H9 (cell line): ENCODE measurements around the gene ENDOU. TPM values are rescaled to one million over a fixed set of nuclear protein-coding genes. Genes with fewer than 3 reads are reported as not detected.

ENCODE experiments used
- DNase-seq: peaks from one replicate; pipeline ENCODE4 v3.0.0-alpha.2; 2017
- H2AFZ ChIP-seq: one replicate; pipeline ENCODE4 v1.6.1; 2013; ENCODE audit warnings: mild to moderate bottlenecking, low read length, control low read depth, moderate library complexity
- H2AK5ac ChIP-seq: 2 replicates; pipeline ENCODE4 v1.6.1; 2013; ENCODE audit warnings: low read length, control low read depth, mixed read lengths; ENCODE audit not compliant: insufficient read length
- H2BK120ac ChIP-seq: one replicate; pipeline ENCODE4 v1.6.1; 2013; ENCODE audit warnings: low read depth, mild to moderate bottlenecking, low read length, control low read depth, inconsistent platforms; ENCODE audit not compliant: poor library complexity, severe bottlenecking
- H2BK12ac ChIP-seq: 2 replicates; pipeline ENCODE4 v1.6.1; 2013; ENCODE audit warnings: low read length, control low read depth, mixed read lengths, low read depth; ENCODE audit not compliant: insufficient read length
- H2BK15ac ChIP-seq: 2 replicates; pipeline ENCODE4 v1.6.1; 2013; ENCODE audit warnings: low read depth, low read length, control low read depth
- H2BK20ac ChIP-seq: one replicate; pipeline ENCODE4 v1.6.1; 2013; ENCODE audit warnings: low read depth, mild to moderate bottlenecking, low read length, control low read depth, inconsistent platforms; ENCODE audit not compliant: poor library complexity, severe bottlenecking
- H2BK5ac ChIP-seq: 2 replicates; pipeline ENCODE4 v1.6.1; 2013; ENCODE audit warnings: low read length, control low read depth, mixed read lengths; ENCODE audit not compliant: insufficient read length
- H3K14ac ChIP-seq: 2 replicates; pipeline ENCODE4 v1.6.1; 2013; ENCODE audit warnings: low read length, control low read depth; ENCODE audit not compliant: insufficient read depth
- H3K18ac ChIP-seq: 2 replicates; pipeline ENCODE4 v1.6.1; 2013; ENCODE audit warnings: low read depth, mild to moderate bottlenecking, mixed read lengths, low read length, control low read depth; ENCODE audit not compliant: insufficient read length
- H3K23ac ChIP-seq: 2 replicates; pipeline ENCODE4 v1.6.1; 2013; ENCODE audit warnings: low read length, control low read depth, mixed read lengths, low read depth; ENCODE audit not compliant: insufficient read length
- H3K23me2 ChIP-seq: 2 replicates; pipeline ENCODE4 v1.6.1; 2013; ENCODE audit warnings: low read depth, mild to moderate bottlenecking, mixed read lengths, low read length, control low read depth; ENCODE audit not compliant: insufficient read length, poor library complexity, severe bottlenecking
- H3K27ac ChIP-seq: 2 replicates; pipeline ENCODE4 v1.5.1; 2013; ENCODE audit warnings: low read length, control low read depth, mixed read lengths, low read depth; ENCODE audit not compliant: insufficient read length
- H3K27me3 ChIP-seq: 2 replicates; pipeline ENCODE4 v1.6.1; 2013; ENCODE audit warnings: low read length, control low read depth, inconsistent platforms; ENCODE audit not compliant: insufficient read depth
- H3K4ac ChIP-seq: 2 replicates; pipeline ENCODE4 v1.6.1; 2013; ENCODE audit warnings: low read depth, mild to moderate bottlenecking, control low read depth, inconsistent platforms, low read length, moderate library complexity
- H3K4me1 ChIP-seq: 2 replicates; pipeline ENCODE4 v1.6.1; 2013; ENCODE audit warnings: low read length, control low read depth, inconsistent platforms; ENCODE audit not compliant: insufficient read depth
- H3K4me2 ChIP-seq: 2 replicates; pipeline ENCODE4 v1.6.1; 2013; ENCODE audit warnings: low read length, control low read depth, mixed read lengths; ENCODE audit not compliant: insufficient read length, insufficient read depth
- H3K56ac ChIP-seq: 2 replicates; pipeline ENCODE4 v1.6.1; 2013; ENCODE audit warnings: low read depth, mild to moderate bottlenecking, mixed read lengths, low read length, control low read depth; ENCODE audit not compliant: insufficient read length
- H3K79me1 ChIP-seq: 2 replicates; pipeline ENCODE4 v1.6.1; 2013; ENCODE audit warnings: low read depth, mild to moderate bottlenecking, moderate library complexity, low read length, control low read depth, inconsistent platforms; ENCODE audit not compliant: insufficient read depth, poor library complexity, severe bottlenecking
- H3K79me2 ChIP-seq: 2 replicates; pipeline ENCODE4 v1.6.1; 2013; ENCODE audit warnings: low read length, control low read depth, inconsistent platforms; ENCODE audit not compliant: insufficient read depth
- H3K9ac ChIP-seq: 2 replicates; pipeline ENCODE4 v1.6.1; 2013; ENCODE audit warnings: low read length, control low read depth, mixed read lengths; ENCODE audit not compliant: insufficient read length; ENCODE audit errors: extremely low read depth
- H3K9me3 ChIP-seq: one replicate; pipeline ENCODE4 v1.6.1; 2013; ENCODE audit warnings: low read depth, low read length, inconsistent platforms; ENCODE audit not compliant: control insufficient read depth
- H3T11ph ChIP-seq: one replicate; pipeline ENCODE4 v1.6.1; 2013; ENCODE audit warnings: mild to moderate bottlenecking, low read length, control low read depth, inconsistent platforms
- H4K20me1 ChIP-seq: one replicate; pipeline ENCODE4 v1.6.1; 2013; ENCODE audit not compliant: control insufficient read depth, insufficient read length, insufficient read depth
- H4K5ac ChIP-seq: 2 replicates; pipeline ENCODE4 v1.6.1; 2013; ENCODE audit warnings: low read depth, mild to moderate bottlenecking, mixed read lengths, low read length, control low read depth; ENCODE audit not compliant: insufficient read length
- H4K8ac ChIP-seq: replicated peaks from 2 replicates; pipeline ENCODE4 v1.6.1; 2013; ENCODE audit warnings: low read length, control low read depth, mixed read lengths, low read depth; ENCODE audit not compliant: insufficient read length
- H4K91ac ChIP-seq: 2 replicates; pipeline ENCODE4 v1.6.1; 2013; ENCODE audit warnings: low read depth, mild to moderate bottlenecking, moderate library complexity, mixed read lengths, low read length, control low read depth; ENCODE audit not compliant: insufficient read length
- H3K27ac Mint-ChIP-seq, 3 experiments: 2 replicates in 2 of 3; 3 replicates in 1 of 3; pipeline ENCODE4 v1.8.0; 2020 to 2021; ENCODE audit warnings: mixed read lengths in 3 of 3, mild to moderate bottlenecking in 1 of 3, moderate library complexity in 1 of 3
- H3K27me3 Mint-ChIP-seq: 2 replicates; pipeline ENCODE4 v1.8.0; 2021; ENCODE audit warnings: low read depth, mild to moderate bottlenecking, moderate library complexity, mixed read lengths
- H3K36me3 Mint-ChIP-seq, 3 experiments: 2 replicates in 2 of 3; 3 replicates in 1 of 3; pipeline ENCODE4 v1.8.0; 2020 to 2021; ENCODE audit warnings: low read depth in 3 of 3, mixed read lengths in 3 of 3; ENCODE audit not compliant: insufficient read depth in 1 of 3
- H3K4me1 Mint-ChIP-seq, 2 experiments: 2 replicates each; pipeline ENCODE4 v1.8.0; 2020; ENCODE audit warnings: mixed read lengths in 2 of 2
- H3K4me3 Mint-ChIP-seq, 2 experiments: 2 replicates in 1 of 2; 3 replicates in 1 of 2; pipeline ENCODE4 v1.8.0; 2020 to 2021; ENCODE audit warnings: mild to moderate bottlenecking in 2 of 2, mixed read lengths in 2 of 2, moderate library complexity in 1 of 2
- H3K9me3 Mint-ChIP-seq, 2 experiments: 2 replicates in 1 of 2; 3 replicates in 1 of 2; pipeline ENCODE4 v1.8.0; 2020; ENCODE audit warnings: mild to moderate bottlenecking in 2 of 2, mixed read lengths in 2 of 2, moderate library complexity in 1 of 2
- CTCF ChIP-seq: fragments of 200-600 bp; sonication (generic); conservative IDR thresholded peaks from 3 replicates; pipeline ENCODE4 v1.8.0; 2021; ENCODE audit warnings: antibody characterized with exemption, mild to moderate bottlenecking
- WGBS: extraction: QIAGEN DNeasy Blood & Tissue Kit; methylation state at CpG from one replicate; pipeline ENCODE4 v1.1.7; 2013; ENCODE audit warnings: missing lambda C conversion rate, low lambda C conversion rate, mixed read lengths; ENCODE audit not compliant: insufficient read length; ENCODE audit errors: extremely low coverage; 5-methylcytosine and 5-hydroxymethylcytosine counted together
- total RNA-seq: library from RNA; stranded (reverse); gene quantifications from 2 replicates; pipeline ENCODE4 v1.2.1, GENCODE V29; 2021

The ENDOU gene
- total RNA-seq, 1 experiment from 2014 or later = not detected

- H3K23ac ChIP-seq = no peak overlapping the region
- H4K20me1 ChIP-seq = no peaks in the 10 kb centered on the region
- H3K27ac ChIP-seq = no peak overlapping the region
- no peak overlapping the region for H3K56ac ChIP-seq
- H3K4me3 Mint-ChIP-seq = no peak overlapping the region
- H3K9me3 ChIP-seq = no peaks in the 10 kb centered on the region
- H3K18ac ChIP-seq = no peak overlapping the region
- H2BK120ac ChIP-seq = no peak overlapping the region
- H3K4me2 ChIP-seq = no peak overlapping the region
- no peak overlapping the region for H2BK12ac ChIP-seq
- no peak overlapping the region for H3K9ac ChIP-seq
- H4K8ac ChIP-seq = no peak overlapping the region
- no peaks in the 10 kb centered on the region for H3K79me2 ChIP-seq
- H2AFZ ChIP-seq = no peak overlapping the region
- no peak for DNase-seq
- H3T11ph ChIP-seq = no peak overlapping the region
- H3K14ac ChIP-seq = no peak overlapping the region
- peaks cover 10% of the 10 kb centered on the region for H3K27me3 Mint-ChIP-seq
- H4K91ac ChIP-seq = no peak overlapping the region
- no CpG with 5 or more reads among the region's 8 CpGs for WGBS
- H2BK5ac ChIP-seq = no peak overlapping the region
- H2AK5ac ChIP-seq = no peak overlapping the region
- H3K4ac ChIP-seq = no peak overlapping the region
- no peak overlapping the region for H2BK15ac ChIP-seq
- H2BK20ac ChIP-seq = no peak overlapping the region
- H3K4me1 ChIP-seq = peaks cover 3% of the 10 kb centered on the region; the same call in 1 of the 2 replicates
- H3K79me1 ChIP-seq = no peaks in the 10 kb centered on the region
- no peaks in the 10 kb centered on the region for H3K36me3 Mint-ChIP-seq
- H3K27me3 ChIP-seq = no peaks in the 10 kb centered on the region
- no peak overlapping the region for H4K5ac ChIP-seq
- no peaks in the 10 kb centered on the region for H3K23me2 ChIP-seq
- TF ChIP-seq CTCF = no peak
- H3K27ac Mint-ChIP-seq = no peak overlapping the region
- no peaks in the 10 kb centered on the region for H3K9me3 Mint-ChIP-seq
- peaks cover 17 to 18% of the 10 kb centered on the region in 2 experiments for H3K4me1 Mint-ChIP-seq
These were observed 5.1 kb upstream of the ENDOU start for GRCh38 chr12:47730341-47730744.
